IPS-11a (cell line): ENCODE measurements around the gene QRFP.
"Not testable (repeated sequence)": the region's sequence is repeated elsewhere in the genome, so short reads cannot be mapped to it uniquely, and the experiment has no call there.

Experiments used
- H3K4me3 ChIP-seq: one replicate; pipeline ENCODE4 v1.5.1; 2013; ENCODE audit warnings: low read depth, low read length, control low read depth

QRFP gene

GRCh38 chr9:130919559-130920145, 23.0 kb upstream of the QRFP start:
- no peak overlapping the region for H3K4me3 ChIP-seq

DNA sequence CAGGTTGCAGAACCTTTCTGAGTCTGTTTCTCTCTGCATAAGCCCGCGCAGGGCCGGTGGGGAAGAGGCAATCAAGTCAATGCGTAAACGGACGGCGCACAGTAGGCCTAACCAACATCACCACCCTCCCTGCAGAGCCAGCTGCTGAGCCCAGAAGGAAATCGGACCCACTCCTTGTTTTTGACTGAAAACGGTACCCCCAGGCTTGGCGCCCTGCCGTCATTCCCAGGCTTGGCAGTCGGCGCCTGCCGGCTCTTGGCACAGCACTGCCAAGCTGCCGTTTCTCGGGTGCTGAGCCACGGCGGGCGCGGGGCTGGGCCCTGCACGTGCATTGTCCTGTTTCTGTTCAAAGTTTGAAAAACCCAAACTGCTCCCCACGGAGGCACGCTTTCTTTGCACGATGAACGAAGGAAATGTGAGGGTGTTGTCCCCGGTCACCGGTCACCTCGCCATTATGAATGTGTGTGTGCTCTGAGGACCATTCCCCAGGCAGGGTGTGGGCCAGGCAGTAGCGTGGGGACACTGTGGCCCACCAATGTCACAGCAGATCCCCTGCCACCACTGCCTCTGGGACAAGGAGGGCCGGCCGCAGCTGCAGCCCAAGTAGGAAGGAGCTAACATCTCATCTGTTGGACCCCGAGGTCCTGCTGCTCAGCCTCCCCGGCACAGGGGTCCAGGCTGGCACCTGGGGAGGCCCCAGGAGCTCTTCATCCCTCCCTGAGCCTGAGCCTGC, 22.4 kb upstream of the QRFP start:
- H3K4me3 ChIP-seq = no peak overlapping the region

GRCh38 chr9:130918101-130918825, 21.7 kb upstream of the QRFP start:
- no peak overlapping the region for H3K4me3 ChIP-seq

GRCh38 chr9:130917168-130917960, 20.8 kb upstream of the QRFP start:
- H3K4me3 ChIP-seq = no peak overlapping the region

DNA sequence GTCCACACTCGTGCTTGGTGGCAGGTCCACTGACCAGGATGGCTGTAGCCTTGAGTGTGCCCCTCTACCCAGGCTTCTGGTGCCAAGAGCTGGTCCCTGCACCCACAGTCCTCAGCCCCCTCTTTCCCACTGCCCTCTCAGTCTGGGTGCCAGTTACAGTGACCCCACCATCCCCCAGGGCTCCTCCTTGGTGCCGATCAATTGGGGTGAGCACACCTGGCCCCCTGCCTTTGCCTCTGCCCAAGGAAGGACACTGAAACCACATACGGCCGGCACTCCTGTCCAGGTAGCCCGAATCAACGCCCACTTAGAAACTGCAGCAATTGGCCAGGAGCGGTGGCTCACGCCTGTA, 18.5 kb upstream of the QRFP start:
- H3K4me3 ChIP-seq = no peak overlapping the region

DNA sequence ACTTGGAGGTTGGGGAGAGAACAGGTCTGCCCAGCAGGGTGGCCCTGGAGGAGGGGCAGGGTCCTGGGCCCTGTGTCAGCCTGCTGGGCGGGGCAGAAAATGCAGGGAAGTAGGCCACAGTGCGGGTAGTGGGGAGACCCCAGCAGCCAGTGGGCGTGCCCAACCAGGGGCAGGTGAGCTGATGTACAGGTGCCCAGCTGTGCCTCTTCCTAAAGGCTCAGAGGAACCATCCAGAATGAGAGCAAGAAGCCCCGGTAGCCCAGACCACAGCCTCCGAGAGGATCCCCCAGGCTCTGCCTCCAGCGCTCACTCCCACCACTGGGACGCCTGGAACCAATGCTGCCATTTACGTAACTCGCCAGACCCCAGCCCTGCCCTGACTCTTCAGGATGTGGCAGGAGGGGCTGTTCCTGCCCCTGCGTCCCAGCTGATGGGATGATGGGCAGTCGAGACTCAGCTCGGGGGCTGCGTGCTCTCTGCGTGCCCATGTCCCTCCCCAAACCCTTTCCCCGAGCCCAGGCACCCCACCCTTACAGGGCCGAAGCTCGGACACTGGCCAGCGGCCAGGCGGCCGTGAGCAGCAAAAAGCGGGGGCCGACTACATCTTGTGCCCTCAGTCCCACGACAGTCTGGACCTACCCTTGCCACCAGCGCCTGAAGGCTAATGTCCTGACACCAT, 17.9 kb upstream of the QRFP start:
- H3K4me3 ChIP-seq = no peak overlapping the region

- no peak overlapping the region for H3K4me3 ChIP-seq
Measured at GRCh38 chr9:130913599-130914416, 17.2 kb upstream of the QRFP start.

GRCh38 chr9:130912932-130913598, 16.5 kb upstream of the QRFP start:
- no peak overlapping the region for H3K4me3 ChIP-seq

DNA sequence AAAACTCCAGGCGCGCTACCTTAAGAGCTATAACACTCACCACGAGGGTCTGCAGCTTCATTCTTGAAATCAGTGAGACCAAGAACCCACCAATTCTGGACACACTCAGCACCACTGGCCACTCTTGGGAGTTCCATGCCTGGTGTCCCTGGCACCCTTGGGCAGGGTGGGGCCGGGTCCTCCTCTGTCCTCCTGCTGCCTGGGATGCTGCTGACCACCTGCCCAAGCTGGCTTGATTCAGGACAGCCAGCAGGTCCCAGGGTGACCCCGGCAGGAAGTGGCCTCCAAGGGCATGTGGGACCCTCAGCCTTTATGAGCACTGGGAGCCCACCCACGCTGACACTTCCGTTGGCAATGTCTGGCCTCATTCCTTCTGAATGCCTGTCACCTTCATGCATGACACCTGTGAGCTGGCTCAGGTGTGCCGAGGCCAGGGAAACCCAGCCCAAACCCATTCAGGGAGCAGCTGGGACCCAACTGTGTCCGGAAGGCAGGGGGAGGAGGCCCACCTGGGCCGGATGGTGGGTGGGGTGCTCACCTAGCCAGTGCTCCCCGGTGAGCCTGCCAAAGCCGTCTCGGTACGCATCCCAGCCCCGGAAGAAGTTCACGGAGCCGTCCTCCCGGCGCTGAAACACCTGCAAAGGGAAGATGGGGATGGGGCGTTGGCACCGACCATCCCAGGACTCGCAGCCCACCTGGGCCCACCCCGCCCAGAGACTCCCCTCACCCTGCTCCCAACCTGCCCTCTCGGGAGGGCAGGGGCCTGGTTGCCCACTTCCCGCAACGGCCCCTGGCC, 14.8 kb upstream of the QRFP start:
- no peak overlapping the region for H3K4me3 ChIP-seq

DNA sequence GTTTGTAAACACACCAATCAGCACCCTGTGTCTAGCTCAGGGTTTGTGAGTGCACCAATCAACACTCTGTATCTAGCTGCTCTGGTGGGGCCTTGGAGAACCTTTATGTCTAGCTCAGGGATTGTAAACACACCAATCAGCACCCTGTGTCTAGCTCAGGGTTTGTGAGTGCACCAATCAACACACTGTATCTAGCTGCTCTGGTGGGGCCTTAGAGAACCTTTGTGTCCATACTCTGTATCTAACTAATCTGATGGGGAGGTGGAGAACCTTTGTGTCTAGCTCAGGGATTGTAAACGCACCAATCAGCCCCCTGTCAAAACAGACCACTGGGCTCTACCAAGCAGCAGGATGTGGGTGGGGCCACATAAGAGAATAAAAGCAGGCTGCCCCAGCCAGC, 14.1 kb upstream of the QRFP start:
- H3K4me3 ChIP-seq = not testable (repeated sequence)

GRCh38 chr9:130910041-130910440, 13.4 kb upstream of the QRFP start:
- H3K4me3 ChIP-seq = not testable (repeated sequence)

DNA sequence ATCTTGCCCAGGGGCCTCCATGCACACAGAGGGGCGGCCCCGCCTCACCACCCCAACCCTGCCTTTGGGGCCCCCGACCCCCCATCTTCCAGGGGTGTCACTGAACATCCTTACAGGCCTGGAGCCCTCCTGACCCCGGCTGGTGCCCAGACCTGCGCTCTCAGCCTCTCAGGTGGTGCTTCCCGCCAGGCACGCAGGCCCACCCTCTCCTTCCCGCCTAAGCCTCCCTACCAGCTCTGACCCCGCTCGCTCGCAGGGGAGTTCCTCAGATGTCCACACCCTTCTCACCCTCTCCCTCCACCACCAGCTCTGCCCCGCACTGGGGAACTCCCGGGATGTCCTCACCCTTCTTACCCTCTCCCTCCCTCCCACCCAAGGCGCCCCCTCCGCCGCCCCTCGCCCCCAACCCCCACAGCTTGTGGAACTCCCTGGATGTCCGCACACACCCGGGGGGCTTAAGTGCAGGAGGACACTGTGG, 12.3 kb upstream of the QRFP start:
- H3K4me3 ChIP-seq = no peak overlapping the region

- no peak overlapping the region for H3K4me3 ChIP-seq
Measured at GRCh38 chr9:130908146-130908877, 11.7 kb upstream of the QRFP start.

DNA sequence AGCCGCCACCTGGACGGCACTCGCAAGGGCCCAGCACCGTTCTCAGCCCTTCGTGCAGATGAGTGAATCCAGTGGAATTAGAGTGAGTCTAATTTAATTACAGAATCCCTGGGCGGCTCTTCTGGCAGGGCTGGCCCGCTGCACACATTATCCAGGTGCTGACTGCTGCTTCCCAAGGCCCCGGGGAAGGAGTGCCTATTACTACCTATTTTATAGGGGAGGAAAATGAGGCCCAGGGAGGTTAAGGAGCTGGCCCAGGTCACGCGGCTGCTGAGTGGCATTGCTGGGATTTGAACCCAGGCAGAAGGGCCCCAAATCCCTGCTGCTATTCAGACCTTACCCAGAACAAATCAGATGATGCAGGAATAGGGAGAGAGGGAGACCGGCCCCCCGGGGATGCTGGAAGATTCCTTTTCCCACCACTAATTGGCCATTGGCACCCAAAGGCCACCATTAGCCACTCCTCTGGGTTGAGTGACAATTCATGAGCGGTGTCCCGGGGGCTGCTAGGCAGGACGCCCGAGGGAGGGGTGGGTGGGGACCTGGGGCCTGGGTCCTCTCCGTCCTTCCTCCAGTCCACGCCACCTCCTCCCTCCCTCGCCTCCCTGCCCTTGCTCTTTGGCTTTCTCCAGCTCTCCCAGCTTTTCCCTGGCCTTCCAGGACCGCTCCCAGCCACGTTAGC, 10.3 kb upstream of the QRFP start:
- H3K4me3 ChIP-seq = no peak overlapping the region

DNA sequence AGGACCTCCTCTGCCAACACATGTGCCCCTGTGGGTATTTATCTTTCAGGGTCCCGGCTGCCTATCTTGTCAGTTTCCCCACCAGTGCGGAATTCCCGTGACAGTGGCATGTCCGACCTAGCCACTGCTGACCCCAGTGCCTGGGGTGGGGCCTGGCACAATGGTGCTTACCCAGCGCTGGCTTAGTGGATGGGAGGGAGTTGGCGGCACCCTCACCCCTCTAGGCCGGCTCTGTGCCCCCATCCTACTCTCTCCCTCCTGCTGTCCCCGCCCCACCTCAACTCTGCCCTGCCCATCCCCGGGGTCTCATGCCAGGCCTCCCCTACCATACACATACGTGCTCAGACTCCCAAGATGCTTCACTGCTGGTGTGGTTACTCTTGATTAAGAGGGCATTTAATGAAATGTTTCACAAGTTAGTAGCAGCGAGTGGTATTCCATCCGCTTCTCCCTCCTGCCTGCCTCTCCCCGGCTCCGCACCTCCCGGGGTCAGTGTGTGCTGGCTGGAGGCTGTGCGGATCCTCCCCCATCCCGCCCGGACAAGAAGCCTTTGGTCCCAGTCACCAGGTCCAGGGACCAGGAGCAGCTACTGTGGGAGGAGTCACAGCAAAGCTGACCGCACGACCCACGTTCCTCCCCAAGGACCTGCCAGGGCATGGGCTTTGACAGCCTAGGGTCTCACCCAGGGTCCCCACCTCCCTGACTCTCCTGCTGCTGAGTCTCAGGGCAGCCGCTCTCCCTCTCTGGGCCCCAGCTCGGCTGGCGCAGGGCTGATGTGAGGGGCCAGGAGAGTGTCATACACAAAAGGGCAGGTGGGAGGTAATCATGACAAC, 9.5 kb upstream of the QRFP start:
- no peak overlapping the region for H3K4me3 ChIP-seq

DNA sequence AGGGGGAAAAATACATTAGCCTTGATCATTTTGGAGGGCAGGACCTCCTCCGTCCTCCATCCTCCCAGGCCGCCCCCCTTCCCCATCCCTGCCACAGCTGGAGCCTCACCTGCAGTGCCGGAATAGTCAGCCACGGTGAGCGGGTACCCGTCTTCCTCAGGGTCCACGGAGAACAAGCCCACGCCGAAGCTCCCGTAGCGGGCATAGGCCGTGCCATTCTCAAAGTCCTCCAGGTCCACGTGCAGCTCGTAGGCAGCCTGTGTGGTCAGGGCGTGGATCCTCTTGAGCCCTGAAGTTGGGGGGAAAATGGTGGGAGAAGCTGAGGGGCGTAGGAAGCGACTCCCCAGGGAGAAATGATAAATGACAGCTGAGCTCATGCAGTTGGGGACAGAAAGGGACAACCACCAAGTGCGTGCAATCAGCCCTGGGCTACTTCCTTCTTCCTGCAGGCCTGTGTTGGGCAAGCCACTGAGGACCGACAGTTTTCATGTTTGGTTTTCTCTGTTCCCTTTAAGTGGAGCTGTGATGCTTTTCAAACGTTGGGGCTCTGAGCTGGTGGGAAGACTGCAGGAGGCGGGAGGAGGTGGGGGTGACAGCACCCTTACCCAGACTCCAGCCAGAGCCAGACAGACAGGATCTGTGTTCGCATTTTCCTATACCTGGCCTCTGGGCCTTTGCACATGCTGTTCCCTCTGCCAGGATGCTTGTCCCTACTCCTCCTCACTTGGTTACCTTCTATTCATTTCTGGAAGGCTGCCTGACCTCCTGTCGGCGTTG, 8.7 kb upstream of the QRFP start:
- no peak overlapping the region for H3K4me3 ChIP-seq
